Medulla oblongata (tissue), 1 donor: ENCODE results near the gene MOB1A.
"Not testable (repeated sequence)": the region's sequence is repeated elsewhere in the genome, so short reads cannot be mapped to it uniquely, and the experiment has no call there.

Source experiments
- DNase-seq: peaks from one replicate; pipeline ENCODE4 v3.0.0-alpha.2; 2015; ENCODE audit errors: extremely low spot score

The MOB1A gene

GRCh38 chr2:74178211-74179062 is at the start of gene MOB1A:
MOB1A (minus strand) TSS chr2:74178879; CDS start chr2:74178674, 205 bp downstream.
- DNase-seq, result peak; percentile 99

DNA sequence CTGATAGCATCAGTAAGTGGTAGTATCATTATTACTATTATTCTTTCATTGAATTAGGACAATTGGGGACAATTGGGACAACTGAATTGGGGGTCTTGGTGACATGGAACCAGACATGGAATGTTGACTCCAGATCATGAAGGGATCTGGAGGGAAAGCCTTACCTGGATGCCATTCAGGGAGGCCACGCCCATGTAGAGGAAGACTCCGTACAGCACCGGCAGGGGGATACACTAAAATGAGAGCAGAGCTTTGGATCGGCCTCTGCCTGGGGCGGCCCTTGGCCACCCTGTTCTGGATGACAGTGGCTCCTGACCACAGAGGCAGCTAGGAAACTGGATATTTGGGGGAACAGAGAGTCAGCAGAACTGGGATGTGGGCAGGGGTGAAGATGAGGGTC is 49.0 kb upstream of the MOB1A start:
- no peak for DNase-seq

DNA sequence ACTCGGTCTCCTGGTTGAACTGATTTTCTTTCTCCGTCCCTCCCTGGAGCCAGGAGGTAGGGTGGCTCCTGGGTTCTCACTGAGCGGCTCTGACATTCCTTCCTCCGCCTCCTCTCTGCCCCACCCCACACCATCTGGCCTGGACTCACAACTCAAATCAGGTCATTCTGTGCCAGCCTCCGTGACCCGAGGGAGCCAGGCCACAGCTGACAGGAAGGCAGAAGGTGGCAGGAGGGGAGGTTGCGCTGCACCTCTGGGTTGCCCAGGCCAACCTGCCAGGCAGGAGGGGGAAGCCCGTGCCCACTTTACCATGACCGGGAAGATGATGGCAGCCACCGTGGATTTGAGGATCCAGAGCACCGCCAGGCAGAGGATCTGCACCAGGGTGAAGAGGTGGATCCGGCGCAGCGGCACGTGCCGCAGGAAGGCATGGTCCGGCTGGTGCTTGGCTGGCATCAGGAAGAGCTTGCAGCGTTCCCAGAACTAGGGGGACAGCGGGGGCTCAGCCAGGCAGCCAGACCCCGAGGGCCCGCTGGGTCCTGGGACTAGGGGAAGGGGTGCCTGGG is 48.1 kb upstream of the MOB1A start:
- no peak for DNase-seq

DNA sequence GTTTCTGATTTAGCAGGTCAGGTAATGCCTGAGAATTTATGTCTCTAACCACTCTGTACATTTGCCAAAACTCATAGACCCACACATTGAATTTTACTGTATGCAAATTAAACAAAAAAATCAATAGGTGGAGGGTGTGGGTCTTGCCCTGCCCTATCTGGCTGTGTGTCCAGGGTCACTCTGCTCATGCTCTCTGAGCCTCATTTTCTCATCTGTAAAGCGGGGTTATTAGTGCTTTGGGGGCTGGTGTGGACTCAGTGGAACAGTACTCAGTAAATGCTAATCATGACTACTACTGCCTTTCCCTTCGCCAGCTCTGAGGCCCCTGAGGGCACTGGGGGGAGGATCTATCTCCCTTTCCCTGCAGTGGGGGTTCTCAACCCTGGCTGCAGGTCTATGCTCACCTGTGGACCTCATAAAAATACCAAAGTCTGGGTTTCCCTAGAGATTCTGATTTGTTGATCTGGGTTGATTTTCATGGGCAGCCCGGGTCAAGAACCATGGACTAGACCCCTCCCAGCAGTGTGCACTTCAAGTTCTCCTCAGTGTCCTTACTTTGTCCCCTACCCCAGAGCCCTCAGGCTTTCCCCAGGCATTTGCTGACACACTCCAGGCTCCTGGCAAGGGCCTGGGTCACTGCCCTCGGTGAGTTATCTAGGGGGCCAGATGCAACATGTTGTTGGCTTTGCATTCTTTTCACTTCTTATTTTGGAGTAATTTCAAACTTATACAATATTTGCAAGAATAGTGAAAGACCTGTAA is 47.2 kb upstream of the MOB1A start:
- DNase-seq, result no peak

DNA sequence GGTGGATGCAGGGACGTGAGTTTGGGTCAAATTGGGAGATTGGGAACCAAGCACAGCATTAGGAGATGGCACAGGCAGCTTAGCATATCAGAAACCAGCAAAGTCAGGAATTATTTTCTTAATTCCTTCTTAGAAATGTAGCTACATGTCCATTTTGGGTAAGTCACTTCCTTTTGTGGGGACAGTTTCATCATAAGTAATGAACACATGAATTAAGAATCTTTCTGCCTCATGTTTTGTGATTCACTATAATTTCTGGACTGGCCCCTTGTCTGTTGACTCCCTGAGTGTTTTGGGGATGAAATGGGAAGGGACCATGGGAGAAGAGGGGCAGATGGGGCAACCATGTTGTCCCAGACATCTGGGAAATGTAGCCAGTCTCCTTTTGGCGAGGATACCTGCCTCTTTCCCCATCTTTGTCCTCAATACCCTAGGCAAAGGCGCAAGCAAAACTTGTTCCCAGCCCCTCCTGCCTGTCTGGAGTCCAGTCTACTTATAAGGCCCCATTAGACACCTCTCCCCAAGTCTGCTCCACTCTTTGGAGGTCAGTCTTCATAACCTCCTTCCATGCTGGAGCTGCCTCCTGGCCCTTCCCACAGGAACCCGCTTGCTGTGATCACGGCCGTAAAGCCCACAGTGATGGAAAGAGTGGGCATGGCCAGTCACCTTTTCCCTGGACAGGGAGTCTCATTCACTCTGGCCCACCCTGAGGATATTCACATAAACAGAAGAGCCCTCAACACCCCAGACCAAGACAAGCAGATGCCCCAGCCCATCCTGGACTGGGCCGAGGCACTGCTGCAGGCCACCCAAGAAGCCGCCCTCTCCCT is 45.5 kb upstream of the MOB1A start:
- DNase-seq, result no peak

DNA sequence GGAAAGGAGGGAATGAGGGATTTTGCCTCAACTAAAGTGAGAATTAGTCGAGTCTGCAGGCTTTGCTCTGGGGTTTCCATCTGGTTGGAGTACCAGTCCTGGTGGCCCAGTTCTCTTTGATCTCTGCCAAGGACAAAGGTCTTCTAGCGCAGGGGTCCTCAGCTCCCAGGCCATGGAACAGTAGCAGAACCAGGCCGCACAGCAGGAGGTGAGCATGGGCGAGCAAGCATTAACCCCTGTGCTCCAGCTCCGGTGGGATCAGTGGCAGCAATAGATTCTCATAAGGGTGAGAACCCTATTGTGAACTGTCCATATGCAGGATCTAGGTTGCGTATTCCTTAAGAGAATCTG is 43.6 kb upstream of the MOB1A start:
- no peak for DNase-seq

DNA sequence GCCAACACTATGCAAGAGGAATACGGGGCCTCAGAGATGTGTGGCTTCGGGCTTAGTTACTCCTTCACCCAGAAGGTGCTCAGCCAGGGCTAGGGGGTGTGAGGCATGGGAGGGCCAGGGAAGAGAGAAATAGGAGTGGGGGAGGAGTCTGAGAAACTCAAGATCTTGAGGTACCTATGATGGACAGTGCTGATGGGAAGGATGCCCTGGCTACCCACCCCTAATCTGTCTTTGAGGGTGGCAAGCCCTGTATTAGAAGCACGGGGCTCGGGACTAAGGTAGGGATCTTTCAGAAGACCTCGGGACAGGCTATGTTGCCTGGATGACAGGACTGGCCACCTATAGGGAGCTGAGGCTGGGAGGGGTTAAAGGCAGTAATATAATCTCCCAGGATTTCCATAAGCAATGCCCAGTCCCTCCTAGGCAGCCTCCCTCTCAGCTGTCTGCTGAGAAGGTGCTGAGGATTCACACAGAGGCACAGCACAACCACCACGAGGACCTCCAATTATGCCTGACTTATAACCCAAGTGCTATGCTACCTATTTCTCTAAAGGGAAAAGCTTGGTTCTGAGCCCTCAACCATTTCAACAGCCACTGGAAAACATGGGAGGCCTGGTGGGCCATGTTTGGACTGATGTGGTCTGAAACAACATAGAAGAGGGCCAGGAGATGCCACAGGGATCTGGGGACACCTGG is 43.1 kb upstream of the MOB1A start:
- no peak for DNase-seq

DNA sequence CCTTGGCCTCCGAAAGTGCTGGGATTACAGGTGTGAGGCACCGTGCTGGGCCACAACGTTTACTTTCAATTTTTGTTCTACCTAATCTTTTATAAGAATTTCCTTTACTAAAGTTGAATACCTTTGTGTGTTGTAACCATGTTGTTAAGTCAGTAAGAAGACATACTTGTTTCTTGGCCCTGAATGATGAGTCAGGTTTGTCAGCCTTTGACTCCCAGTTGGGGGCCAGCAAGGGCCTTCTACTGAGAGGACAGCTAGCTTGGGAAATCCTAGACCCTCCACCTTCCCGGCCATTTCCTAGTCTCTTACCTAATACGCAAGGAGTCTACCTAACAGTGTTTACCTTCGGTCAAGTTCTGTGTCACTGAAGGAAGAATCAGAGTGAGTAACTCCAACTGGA is 42.4 kb upstream of the MOB1A start:
- DNase-seq, result no peak

DNA sequence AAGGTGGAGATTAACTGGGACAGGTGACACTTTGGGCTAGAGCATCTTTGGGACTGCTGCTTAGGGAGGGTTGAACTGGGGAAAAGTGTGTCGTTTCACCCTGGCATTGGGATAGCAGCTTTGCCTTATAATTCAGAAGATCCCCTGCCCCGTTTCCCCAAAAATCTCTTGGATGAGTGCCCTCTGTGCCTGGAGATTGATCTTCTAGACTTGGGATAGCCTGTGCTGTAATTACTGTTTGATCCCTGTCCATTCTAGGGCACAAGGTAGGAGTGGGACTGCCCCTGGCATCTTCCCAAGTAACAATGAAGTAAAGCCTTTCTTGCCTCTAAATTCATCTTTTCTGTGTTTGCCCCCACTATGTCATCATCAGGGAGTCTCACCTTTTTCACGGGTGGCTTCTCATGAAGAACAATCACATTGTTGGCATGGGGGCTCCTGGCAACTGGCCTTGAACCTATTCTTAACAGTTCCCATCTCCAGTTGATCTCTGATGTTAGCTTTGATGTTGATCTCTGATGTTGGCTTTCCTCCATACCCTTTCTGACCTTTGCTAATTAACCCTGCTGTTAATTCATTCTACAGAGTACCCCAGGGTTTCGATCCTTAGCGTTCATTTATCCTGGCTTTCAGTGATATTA is 41.3 kb upstream of the MOB1A start:
- no peak for DNase-seq

- no peak for DNase-seq
These were observed 38.0 kb upstream of the MOB1A start for GRCh38 chr2:74216642-74217041.

GRCh38 chr2:74215771-74216170 is 37.1 kb upstream of the MOB1A start:
- DNase-seq, result not testable (repeated sequence)

- no peak for DNase-seq
These were observed 34.2 kb upstream of the MOB1A start for GRCh38 chr2:74212702-74213410.

GRCh38 chr2:74206180-74206688 is 27.6 kb upstream of the MOB1A start:
- DNase-seq, result no peak

GRCh38 chr2:74205596-74205995 is 26.9 kb upstream of the MOB1A start:
- DNase-seq, result no peak

GRCh38 chr2:74205113-74205512 is 26.4 kb upstream of the MOB1A start:
- no peak for DNase-seq

DNA sequence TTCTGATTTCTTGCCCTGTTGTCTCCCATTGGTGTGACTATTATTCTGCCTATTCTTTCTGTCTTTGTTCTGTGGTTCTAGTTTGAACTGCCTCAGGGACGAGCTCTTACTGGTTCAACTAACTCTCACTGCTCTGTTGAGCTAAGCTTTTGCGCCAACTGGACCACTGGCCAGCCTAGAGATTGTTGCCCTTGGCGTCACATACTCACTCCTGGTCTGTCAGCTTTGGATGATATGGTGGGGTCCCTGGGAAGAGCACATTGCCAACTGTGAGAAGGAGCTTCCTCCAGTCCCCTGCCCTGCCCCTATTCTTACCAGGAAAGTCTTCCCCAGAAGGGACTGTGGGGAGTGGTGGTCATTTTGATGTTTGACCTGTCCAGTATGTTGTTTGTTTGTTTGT is 25.8 kb upstream of the MOB1A start:
- no peak for DNase-seq

DNA sequence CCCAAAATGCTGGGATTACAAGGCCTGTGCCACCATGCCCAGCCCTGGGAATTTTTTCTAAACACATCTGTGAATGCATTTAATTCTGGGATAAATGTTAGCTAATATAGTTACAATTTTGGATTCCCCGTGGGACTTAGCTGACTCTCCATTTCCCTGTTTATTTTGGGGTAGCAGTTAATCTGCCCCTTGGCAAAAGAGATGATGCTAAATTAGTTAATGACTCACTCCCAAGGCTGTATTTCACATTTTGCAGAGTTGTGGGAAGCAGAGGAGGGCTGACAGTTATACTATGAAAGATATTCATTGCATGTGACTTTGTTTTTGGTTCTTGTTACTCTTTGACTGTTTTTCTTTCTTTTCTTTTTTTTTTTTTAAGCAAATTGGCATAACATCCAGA is 22.9 kb upstream of the MOB1A start:
- DNase-seq, result no peak

- DNase-seq, result no peak
These were observed 22.5 kb upstream of the MOB1A start for GRCh38 chr2:74201196-74201595.

DNA sequence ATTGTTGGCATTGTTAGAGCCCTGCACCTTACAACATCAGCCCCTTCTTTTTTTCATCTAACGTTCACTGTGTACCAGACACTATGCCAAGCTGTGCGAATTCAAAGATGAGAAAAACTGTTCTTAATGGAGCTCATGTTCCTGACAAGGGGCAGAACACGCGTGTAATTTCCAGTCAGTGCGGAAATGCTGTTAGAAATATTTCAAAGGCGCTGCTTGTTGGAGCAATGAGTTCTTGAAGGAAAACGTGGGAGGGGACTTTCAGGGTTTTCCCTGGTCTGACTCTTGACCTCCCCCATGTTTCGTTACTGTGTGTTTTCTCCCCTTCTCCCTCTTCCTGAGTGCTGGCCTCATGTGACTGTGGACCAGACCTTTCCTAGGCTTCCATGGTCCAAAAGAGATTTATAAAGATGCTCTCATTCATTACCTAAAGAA is 21.2 kb upstream of the MOB1A start:
- peak; percentile 26 for DNase-seq

DNA sequence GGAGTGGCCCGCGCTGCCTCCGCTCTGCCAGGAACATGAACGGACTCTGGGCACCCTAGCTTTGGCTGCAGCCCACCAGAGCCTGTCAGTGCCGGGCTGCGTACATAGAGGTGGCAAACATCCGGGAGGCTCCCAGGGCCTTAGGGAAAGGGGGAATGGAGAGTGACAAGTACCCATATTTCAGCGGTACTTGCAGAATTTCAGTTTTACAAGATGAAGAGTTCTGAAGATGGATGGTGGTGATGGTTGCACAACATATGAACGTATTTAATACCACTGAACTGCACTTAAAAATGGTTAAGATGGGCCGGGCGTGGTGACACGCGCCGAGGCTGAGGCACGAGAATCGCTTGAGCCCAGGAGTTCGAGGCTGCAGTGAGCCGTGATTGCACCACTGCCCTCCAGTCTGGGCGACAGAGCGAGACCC is 20.6 kb upstream of the MOB1A start:
- no peak for DNase-seq
